Choroid plexus epithelial cell (primary cell): Measurements from ENCODE around the gene ALS2.
A peak's percentile ranks its signal among the peaks of the same experiment; 100 is the strongest.

Experiments used
- DNase-seq: peaks from one replicate; pipeline ENCODE4 v3.0.0-alpha.2; 2010; ENCODE audit warnings: low read depth
- H3K4me3 ChIP-seq: 2 replicates; pipeline ENCODE4 v1.5.1; 2011; ENCODE audit warnings: low read depth, mild to moderate bottlenecking, control low read depth, low read length, moderate library complexity
- CTCF ChIP-seq: conservative IDR thresholded peaks from 2 replicates; pipeline ENCODE4 v1.5.1; 2011; ENCODE audit warnings: low read depth, mild to moderate bottlenecking, control low read depth, inconsistent platforms, low read length, moderate library complexity

The ALS2 gene

GRCh38 chr2:201730651-201731285 lies 50.0 kb downstream of the ALS2 start:
- H3K4me3 ChIP-seq = no peak overlapping the region
- no peak for DNase-seq
- no peak for TF ChIP-seq CTCF

GRCh38 chr2:201715459-201715858 lies 65.3 kb downstream of the ALS2 start:
- no peak for TF ChIP-seq CTCF
- no peak for DNase-seq
- no peak overlapping the region for H3K4me3 ChIP-seq

- no peak for TF ChIP-seq CTCF
- no peak for DNase-seq
- H3K4me3 ChIP-seq = no peak overlapping the region
Observed at GRCh38 chr2:201712726-201713125, 68.0 kb downstream of the ALS2 start.

- DNase-seq = no peak
- TF ChIP-seq CTCF = no peak
- H3K4me3 ChIP-seq = no peak overlapping the region
Observed at GRCh38 chr2:201709747-201710146, 71.0 kb downstream of the ALS2 start.

GRCh38 chr2:201709049-201709448 lies 71.7 kb downstream of the ALS2 start:
- no peak for DNase-seq
- TF ChIP-seq CTCF = no peak

GRCh38 chr2:201707753-201708152 lies 73.0 kb downstream of the ALS2 start:
- peak; percentile 64 for TF ChIP-seq CTCF
- no peak overlapping the region for H3K4me3 ChIP-seq
- peak; percentile 72 for DNase-seq

More at GRCh38 chr2:201709049-201709448, 71.7 kb downstream of the ALS2 start:
- H3K4me3 ChIP-seq = no peak overlapping the region

GRCh38 chr2:201707142-201707541 lies 73.6 kb downstream of the ALS2 start:
- no peak overlapping the region for H3K4me3 ChIP-seq
- TF ChIP-seq CTCF = no peak
- no peak for DNase-seq
